ENCODE data around the gene UBE3C.

Gene UBE3C

GRCh38 chr7:157299317-157299612, 160.5 kb downstream of the UBE3C start:
- no peak for DNase-seq

GRCh38 chr7:157299613-157300368, 161.1 kb downstream of the UBE3C start:
- no peak for DNase-seq

- no peak for DNase-seq
Observed at GRCh38 chr7:157300369-157300825, 161.7 kb downstream of the UBE3C start.

GRCh38 chr7:157301610-157302120, 162.9 kb downstream of the UBE3C start:
- DNase-seq = no peak

- DNase-seq = no peak
Observed at GRCh38 chr7:157306846-157307838, 168.4 kb downstream of the UBE3C start.

- no peak for DNase-seq
Observed at GRCh38 chr7:157309988-157310668, 171.4 kb downstream of the UBE3C start.

GRCh38 chr7:157310676-157311185, 172.0 kb downstream of the UBE3C start:
- no peak for DNase-seq

- no peak for DNase-seq
Observed at GRCh38 chr7:157312941-157313340, 174.2 kb downstream of the UBE3C start.

- no peak for DNase-seq
Observed at GRCh38 chr7:157313645-157314044, 174.9 kb downstream of the UBE3C start.

- no peak for DNase-seq
Observed at GRCh38 chr7:157318015-157318706, 179.4 kb downstream of the UBE3C start.

All from cerebellar nuclear complex (tissue), 1 donor.